AG10803 (cell line): ENCODE measurements around the gene C6orf47.

ENCODE experiments used
- DNase-seq: peaks from one replicate; pipeline ENCODE4 v3.0.0; 2010; ENCODE audit warnings: low read depth
- H3K4me3 ChIP-seq: 2 replicates; pipeline ENCODE4 v1.5.1; 2011; ENCODE audit warnings: mild to moderate bottlenecking, low read length, control low read depth
- CTCF ChIP-seq: conservative IDR thresholded peaks from 2 replicates; pipeline ENCODE4 v1.5.1; 2011; ENCODE audit warnings: mild to moderate bottlenecking, low read length, control low read depth, inconsistent platforms

Gene C6orf47

GRCh38 chr6:31676322-31676903 is 15.8 kb upstream of the C6orf47 start:
- DNase-seq: no peak
- H3K4me3 ChIP-seq: no peak overlapping the region
- TF ChIP-seq CTCF: no peak

GRCh38 chr6:31669676-31670075 is 9.1 kb upstream of the C6orf47 start, which contains the start of gene LY6G5B:
TSS of gene LY6G5B (plus strand) at chr6:31669976. CDS start at chr6:31670951, 975 bp downstream.
- H3K4me3 ChIP-seq: no peak within 1 kb of the TSS
- TF ChIP-seq CTCF: no peak
- DNase-seq: no peak

- no peak for DNase-seq
- H3K4me3 ChIP-seq: peak overlapping the region; percentile 98
- TF ChIP-seq CTCF: no peak
These were observed 5.9 kb upstream of the C6orf47 start for GRCh38 chr6:31666337-31666965.

GRCh38 chr6:31665501-31666336 is 5.1 kb upstream of the C6orf47 start, which contains the start of gene CSNK2B:
TSS of gene CSNK2B (plus strand) at chr6:31666080. CDS start at chr6:31666832, 752 bp downstream.
- peak; percentile 96 for DNase-seq
- peak within 1 kb of the TSS; percentile 98 for H3K4me3 ChIP-seq
- TF ChIP-seq CTCF: no peak; the same call in 1 of the 2 replicates

GRCh38 chr6:31664790-31665500 is 4.4 kb upstream of the C6orf47 start, which contains the start of gene GPANK1:
TSS of gene GPANK1 (minus strand) at chr6:31664997. CDS start at chr6:31664478, 519 bp downstream.
- TF ChIP-seq CTCF: no peak
- DNase-seq: peak; percentile 95
- H3K4me3 ChIP-seq: peak within 1 kb of the TSS; percentile 98

GRCh38 chr6:31663961-31664789 is 3.6 kb upstream of the C6orf47 start:
- peak; percentile 80 for DNase-seq
- H3K4me3 ChIP-seq: peak overlapping the region; percentile 98
- TF ChIP-seq CTCF: no peak
